HG02588 (cell line): Measurements from ENCODE around the gene SDC3.

ENCODE experiments used
- ATAC-seq: cut with Tn5 transposase; IDR thresholded peaks from one replicate; pipeline ENCODE4 v1.9.1; 2021; ENCODE audit warnings: mild to moderate bottlenecking, moderate library complexity; ENCODE audit not compliant: unreplicated experiment

SDC3 gene

DNA sequence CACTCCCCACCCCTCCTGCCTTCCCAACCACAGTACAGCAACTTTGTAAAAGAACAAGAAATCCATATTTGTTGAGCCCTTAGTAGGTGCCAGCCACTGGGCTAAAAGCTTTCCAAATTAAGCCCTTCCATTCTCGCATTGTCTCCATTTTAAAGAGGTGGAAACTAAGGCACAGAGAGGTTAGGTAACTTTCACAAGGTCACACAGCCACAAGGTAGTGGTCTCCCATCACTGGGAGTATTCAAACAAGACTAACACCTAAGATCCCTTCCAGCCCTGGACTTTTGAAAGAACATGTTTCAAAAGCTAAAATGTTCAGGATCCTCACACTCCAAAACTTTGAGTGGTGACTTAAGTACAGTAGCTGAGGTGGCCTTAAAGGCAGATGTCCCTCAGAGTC lies 3.2 kb downstream of the SDC3 start:
- ATAC-seq = no peak

DNA sequence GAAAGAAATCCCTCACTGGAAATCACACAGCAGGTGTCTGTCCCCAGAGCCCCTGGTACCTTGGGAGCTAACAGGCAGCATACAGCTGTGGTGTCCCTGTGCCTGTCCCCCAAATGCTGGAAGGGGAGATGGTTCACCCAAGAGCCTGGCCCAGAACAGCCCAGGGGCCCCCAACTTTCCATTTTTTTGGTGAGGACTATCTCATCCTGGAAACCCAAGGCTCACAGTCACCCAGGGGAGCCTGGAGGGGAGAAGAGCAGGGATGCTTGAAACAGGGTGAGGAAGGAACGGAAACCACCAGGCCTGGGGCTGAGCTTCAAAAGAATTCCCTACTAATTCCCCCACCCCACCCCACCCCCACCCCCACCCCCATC lies 3.6 kb downstream of the SDC3 start:
- ATAC-seq = no peak

- ATAC-seq = no peak
Observed at GRCh38 chr1:30904191-30904961, 4.2 kb downstream of the SDC3 start.

DNA sequence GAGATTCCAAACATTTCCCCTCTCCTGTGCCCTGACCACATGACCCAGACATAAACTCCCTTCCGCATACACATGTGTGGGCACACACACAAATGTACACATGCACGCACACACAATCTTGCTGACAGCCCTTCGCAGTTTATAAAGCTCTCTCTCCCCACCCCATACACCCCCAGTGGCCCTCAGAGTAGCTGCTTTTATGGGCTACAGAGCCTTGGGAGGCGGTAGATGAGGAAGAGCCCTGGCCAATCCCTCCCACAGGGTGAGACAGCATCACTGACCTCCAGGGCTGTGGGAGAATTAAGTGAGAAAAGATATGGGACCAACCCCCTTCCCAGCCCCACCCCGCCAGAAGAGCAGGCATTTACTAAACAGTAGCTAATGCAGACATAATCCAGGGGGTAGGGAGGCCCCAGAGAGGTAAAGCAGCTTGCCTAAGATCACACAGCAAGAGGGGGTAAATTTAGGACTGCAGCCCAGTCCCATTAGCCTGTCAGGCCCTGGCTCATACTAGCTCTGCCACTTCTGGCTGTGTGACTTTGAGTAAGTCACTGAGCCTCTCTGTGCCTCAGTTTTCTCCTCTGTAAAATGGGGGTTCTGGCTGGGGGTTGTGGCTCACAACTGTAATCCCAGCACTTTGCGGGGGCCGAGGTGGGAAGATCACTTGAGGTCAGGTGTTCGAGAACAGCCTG lies 5.1 kb downstream of the SDC3 start:
- ATAC-seq = no peak

GRCh38 chr1:30902593-30903290 lies 5.8 kb downstream of the SDC3 start:
- ATAC-seq = no peak

DNA sequence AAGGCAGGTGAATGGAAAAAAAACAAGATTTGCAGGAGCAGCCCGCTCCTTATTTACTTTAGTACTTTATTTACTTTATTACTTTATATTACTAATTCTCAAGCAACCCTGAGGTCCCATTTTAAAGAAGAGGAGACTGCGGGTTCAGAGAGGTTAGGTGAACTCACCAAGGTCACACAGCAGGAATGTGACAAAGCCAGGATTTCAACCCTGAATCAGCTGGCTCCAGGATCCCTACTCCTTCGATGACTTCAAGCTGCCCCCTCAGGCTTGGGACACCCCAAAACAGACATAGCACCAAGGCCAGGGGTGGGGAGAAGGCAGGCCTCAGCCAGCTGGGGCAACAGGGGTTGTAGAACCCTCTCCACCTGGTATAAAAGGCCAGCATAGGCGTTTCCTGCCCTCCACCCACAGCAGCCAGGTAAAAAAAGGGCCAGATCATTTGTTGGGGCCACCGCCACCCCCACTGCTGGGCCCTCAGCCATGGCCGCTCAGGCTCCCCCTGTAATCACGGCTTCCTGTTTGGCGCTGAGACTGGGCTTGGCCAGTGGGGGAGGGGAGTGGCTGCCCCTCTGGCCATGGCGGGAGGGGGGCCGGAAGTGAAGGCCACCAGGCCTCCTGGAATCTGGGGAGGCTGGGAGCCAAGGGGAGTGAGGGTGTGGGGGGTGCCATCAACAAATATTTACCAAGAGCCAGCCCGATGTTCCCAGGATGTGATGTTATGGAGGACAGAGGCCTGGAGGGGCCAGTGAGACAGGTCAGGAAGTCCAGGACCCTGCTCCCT lies 6.6 kb downstream of the SDC3 start:
- no peak for ATAC-seq

DNA sequence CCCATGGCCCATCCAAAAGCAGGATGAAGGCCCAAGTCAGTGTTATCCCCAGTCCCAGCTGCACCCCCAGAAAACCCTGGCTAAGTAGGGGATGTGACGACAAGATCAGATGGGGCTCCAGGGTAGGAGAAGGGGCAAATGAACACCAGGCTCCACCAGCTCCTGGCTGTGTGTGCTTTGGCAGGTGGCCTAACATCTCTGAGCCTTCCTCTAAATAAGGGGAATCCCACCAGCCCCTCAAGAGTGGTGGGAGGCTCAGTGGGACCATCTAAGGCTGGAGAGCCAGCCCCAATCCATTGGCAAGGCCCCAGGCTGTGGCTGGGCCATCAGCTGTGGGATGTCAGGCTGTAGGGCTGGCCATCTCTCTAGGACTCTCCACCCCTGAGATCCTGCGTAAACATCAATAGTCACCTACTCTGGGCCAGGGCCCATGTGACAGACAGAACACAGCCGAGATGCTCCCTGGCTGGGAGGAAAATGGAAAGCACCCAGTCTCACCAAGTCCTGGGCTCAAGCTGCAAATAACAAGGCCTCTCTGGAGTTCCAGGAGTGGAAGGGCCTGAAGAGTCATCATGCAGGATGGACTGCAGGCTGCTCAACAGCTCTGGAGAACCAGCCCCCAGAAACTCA lies 7.5 kb downstream of the SDC3 start:
- no peak for ATAC-seq

DNA sequence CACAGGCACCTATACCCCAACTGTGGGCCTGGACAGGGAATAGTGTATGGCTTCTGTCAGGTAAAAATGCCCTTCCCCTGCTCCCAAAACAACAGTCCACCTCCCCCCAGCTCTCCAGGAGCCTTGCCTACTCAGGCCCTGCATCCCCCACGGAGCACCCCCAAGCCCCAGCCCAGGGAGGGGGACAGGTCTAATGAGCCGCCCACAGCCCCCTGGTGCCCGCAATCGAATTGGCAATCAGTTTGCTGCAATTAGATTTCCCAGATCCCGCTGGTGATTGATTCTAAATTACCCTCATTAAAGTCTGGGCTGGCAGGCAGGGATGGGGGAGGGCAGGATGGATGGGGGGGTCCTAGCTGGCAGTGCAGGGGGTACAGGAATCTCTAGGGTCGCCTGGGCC lies 8.1 kb downstream of the SDC3 start:
- no peak for ATAC-seq

- ATAC-seq = no peak
Observed at GRCh38 chr1:30899577-30900389, 8.8 kb downstream of the SDC3 start.

DNA sequence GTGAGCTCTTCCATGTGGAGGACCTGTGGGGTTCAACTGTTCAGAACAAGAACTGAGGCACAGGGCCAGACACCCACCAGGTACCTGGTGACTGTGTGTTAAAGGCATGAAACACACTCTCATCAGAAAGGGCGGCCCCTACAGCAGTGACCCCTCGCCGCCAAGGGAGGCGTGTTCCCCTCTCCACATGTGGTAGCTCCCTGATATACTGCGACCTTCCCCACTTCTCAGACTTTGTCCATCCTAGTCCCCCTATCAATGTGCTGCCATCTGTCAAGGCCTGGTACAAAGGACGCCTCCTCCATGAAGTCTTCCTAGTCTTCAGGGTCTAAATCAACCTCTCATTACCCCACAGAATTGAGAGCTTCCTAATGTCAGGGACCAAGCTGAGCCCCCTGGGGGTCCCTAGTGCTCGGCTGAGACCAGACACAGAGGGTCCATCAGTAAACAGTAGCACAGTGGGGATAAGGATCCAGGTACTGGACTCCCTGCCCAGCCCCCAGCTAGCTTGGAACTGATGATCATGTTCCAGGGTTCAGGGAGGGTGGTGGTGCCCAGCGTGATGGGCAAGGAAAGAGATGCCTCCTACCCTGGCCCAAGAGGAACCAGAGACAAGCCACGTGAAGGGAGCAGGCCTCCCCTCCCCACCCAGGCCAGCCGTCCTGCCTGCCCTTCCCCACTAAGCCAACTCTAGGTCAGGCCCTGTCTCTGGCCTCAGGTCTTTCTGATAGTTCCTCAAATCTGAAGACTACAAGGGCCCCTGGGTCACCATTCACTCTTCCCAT lies 10.3 kb downstream of the SDC3 start:
- ATAC-seq = no peak

- ATAC-seq = no peak
Observed at GRCh38 chr1:30896905-30897304, 11.7 kb downstream of the SDC3 start.

DNA sequence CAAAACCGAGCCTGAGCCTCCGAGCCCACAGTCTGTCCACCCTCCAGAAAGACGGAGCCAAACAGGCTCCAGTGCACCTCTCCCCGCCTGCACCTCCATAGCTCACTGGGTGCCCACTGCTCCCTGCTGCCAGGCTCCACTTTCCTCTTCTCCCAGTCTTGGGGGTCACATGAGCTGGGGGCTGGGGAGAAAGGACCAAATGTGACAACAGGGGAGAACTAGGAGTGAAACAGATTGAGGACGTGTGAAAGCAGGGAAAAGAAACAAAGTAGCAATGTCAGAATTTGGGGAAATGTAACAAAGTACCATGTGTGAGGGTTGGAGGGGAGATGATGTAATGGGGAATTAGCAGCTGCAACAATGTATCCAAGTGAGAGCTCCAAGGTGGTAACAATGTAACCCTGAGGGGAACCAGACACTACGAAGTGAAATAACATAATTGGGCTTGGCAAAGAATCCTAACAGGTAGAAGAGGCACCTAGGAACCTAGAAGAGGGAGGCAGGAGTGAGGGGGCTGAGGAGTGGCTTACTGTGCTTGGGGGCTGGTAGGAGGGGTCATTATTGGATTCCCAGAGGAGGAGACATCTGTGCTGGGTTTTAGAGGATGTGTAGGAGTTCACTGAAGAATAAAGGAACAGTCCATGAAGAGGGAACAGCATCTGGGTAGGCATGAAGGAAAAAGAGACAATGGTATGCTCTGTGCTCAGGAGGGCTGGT lies 12.5 kb downstream of the SDC3 start:
- ATAC-seq = no peak

- no peak for ATAC-seq
Observed at GRCh38 chr1:30895382-30895943, 13.1 kb downstream of the SDC3 start.

GRCh38 chr1:30894508-30894973 lies 14.0 kb downstream of the SDC3 start:
- no peak for ATAC-seq

DNA sequence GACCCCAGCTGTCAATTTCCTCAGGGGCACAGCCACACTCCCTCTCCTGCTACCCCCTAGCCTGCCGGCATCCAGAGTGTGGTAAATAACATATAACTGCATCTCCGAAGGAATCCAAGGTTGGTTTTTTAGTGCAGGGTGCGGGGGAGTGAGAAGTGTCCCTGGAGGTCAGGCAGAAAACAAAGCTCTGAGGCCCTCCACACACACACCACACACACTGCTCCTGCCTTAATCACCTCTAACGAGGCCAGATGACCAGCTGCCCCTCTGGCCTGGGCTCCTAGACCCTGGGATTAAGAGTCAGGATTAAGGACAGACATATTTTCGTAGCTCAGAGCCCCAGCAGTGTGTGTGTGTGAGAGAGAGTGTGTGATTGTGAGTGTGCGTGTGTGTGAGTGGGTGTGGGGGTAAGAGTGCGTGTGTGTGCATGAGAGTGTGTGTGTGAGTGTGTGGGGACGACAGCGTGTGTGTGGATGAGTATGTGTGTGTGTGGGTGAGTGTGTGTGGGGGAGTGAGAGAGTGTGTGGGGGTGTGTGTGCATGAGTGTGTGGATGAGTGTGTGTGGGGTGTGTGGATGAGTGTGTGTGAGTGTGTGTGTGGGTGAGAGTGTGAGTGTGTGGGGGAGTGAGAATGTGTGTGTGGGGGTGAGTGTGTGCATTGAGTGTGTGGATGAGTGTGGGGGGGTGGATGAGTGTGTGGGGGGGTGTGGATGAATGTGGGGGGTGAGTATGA lies 14.6 kb downstream of the SDC3 start:
- ATAC-seq = no peak

DNA sequence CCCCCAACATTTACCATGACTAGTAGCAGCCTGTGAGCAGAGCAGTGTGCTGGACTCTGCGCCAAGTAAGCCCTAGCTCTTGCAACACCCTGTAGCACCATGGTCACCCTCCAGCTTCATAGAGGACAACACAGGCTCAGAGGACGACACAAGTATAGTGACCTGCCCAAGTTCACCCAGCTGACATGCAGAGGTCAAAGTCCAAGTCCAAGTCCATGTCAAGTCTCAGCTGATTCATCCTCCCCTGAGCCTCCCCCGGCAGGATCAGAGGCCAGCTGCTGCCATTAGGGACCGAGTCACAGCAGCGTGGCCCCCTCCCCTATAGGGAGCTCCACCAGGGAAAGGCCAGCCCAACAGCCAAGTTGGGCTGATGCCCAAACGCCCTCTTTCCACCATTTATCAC lies 15.9 kb downstream of the SDC3 start:
- no peak for ATAC-seq

DNA sequence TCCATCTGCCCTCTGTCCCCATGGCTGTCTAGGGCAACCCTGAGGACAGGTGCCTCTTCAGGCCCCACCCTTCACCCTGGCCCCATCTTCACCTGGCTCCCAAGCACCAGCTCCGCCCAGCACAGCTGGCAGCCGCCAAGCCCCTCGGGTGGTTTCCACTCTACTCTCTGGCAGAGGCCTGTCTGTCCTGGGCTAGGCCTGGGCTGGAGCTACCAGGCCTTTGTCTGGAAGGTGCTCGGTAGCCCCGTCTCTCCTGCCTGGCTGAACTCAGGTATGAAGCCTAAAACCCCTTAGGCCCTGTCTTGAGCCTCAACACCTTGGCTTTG lies 17.4 kb downstream of the SDC3 start:
- no peak for ATAC-seq
